ENCODE results near the gene TNN. TPM values are rescaled to one million over a fixed set of nuclear protein-coding genes. Genes with fewer than 3 reads are reported as not detected.

Gene TNN
- total and polyA plus RNA-seq, 7 donors = 0.01 TPM; not detected in 5

- no peaks in the 10 kb centered on the region for H3K9me3 ChIP-seq
- H3K27ac ChIP-seq = no peak overlapping the region
- ATAC-seq = no peak
- no peaks in the 10 kb centered on the region for H3K27me3 ChIP-seq (ENCODE audit: insufficient read depth in 3 of 3, low read length in 2 of 3)
- TF ChIP-seq CTCF (IDR thresholded peaks at IDR 0.05) = no peak
- no peaks in the 10 kb centered on the region for H3K4me1 ChIP-seq
- H3K4me3 ChIP-seq = no peak overlapping the region
- no peak for DNase-seq
- H3K36me3 ChIP-seq (ENCODE audit: insufficient read depth in 1 of 2, low read depth in 1 of 2) = no peaks in the 10 kb centered on the region
- intact Hi-C loops (cut with DNase I) = no loop called here
- WGBS, 3 donors = 65 to 70% (median 69%) methylated on average over 3 of the region's 3 CpGs
These were observed 11.0 kb downstream of the TNN start for GRCh38 chr1:175078629-175079028.

- TF ChIP-seq CTCF (IDR thresholded peaks at IDR 0.05) = no peak
- Histone ChIP-seq H3K4me3 (no peak overlapping the region), H3K27ac (no peak overlapping the region), H3K9me3 (no peaks in the 10 kb centered on the region), H3K27me3 (ENCODE audit: insufficient read depth in 3 of 3, low read length in 2 of 3) (peaks cover 0 to 1% (median 0%) of the 10 kb centered on the region in 3 donors), H3K4me1 (no peaks in the 10 kb centered on the region), H3K36me3 (ENCODE audit: insufficient read depth in 1 of 2, low read depth in 1 of 2) (no peaks in the 10 kb centered on the region)
- 92 to 96% (median 94%) methylated on average over 40 of the region's 40 CpGs for WGBS, 3 donors
- no peak for DNase-seq
- intact Hi-C loops (cut with DNase I) = no loop called here
- no peak for ATAC-seq
These were observed 11.7 kb downstream of the TNN start for GRCh38 chr1:175079338-175079737.

- no peak for ATAC-seq
- DNase-seq = no peak
- Histone ChIP-seq H3K36me3 (ENCODE audit: insufficient read depth in 1 of 2, low read depth in 1 of 2) (no peaks in the 10 kb centered on the region), H3K27ac (no peak overlapping the region), H3K9me3 (no peaks in the 10 kb centered on the region), H3K4me3 (no peak overlapping the region), H3K27me3 (ENCODE audit: insufficient read depth in 3 of 3, low read length in 2 of 3) (peaks cover 0 to 1% (median 0%) of the 10 kb centered on the region in 3 donors), H3K4me1 (no peaks in the 10 kb centered on the region)
- WGBS, 3 donors = 74 to 83% (median 81%) methylated on average over 6 of the region's 6 CpGs
- intact Hi-C loops (cut with DNase I) = no loop called here
- TF ChIP-seq CTCF (IDR thresholded peaks at IDR 0.05) = no peak
These were observed 12.4 kb downstream of the TNN start for GRCh38 chr1:175080030-175080429.

GRCh38 chr1:175081983-175082382, 14.3 kb downstream of the TNN start:
- no peak for TF ChIP-seq CTCF (IDR thresholded peaks at IDR 0.05)
- intact Hi-C loops (cut with DNase I) = no loop called here
- no peak for DNase-seq

GRCh38 chr1:175088525-175088951, 20.9 kb downstream of the TNN start:
- H3K4me1 ChIP-seq = no peaks in the 10 kb centered on the region
- no peak overlapping the region for H3K4me3 ChIP-seq
- intact Hi-C loops (cut with DNase I) = no loop called here
- WGBS, 3 donors = 41 to 72% (median 50%) methylated on average over 3 of the region's 3 CpGs
- no peaks in the 10 kb centered on the region for H3K9me3 ChIP-seq
- H3K36me3 ChIP-seq (ENCODE audit: insufficient read depth in 1 of 2, low read depth in 1 of 2) = no peaks in the 10 kb centered on the region
- no peak for TF ChIP-seq CTCF (IDR thresholded peaks at IDR 0.05)
- ATAC-seq (no peak), DNase-seq (no peak)
- H3K27me3 ChIP-seq (ENCODE audit: insufficient read depth in 3 of 3, low read length in 2 of 3) = peaks cover 0 to 1% (median 0%) of the 10 kb centered on the region in 3 donors
- no peak overlapping the region for H3K27ac ChIP-seq

More at GRCh38 chr1:175081983-175082382, 14.3 kb downstream of the TNN start:
- H3K27ac ChIP-seq = no peak overlapping the region
- 88 to 94% (median 91%) methylated on average over 2 of the region's 2 CpGs for WGBS, 3 donors
- H3K4me1 ChIP-seq = no peaks in the 10 kb centered on the region
- H3K36me3 ChIP-seq (ENCODE audit: insufficient read depth in 1 of 2, low read depth in 1 of 2) = no peaks in the 10 kb centered on the region
- no peak overlapping the region for H3K4me3 ChIP-seq
- no peaks in the 10 kb centered on the region for H3K9me3 ChIP-seq
- ATAC-seq = no peak
- peaks cover 0 to 1% (median 0%) of the 10 kb centered on the region in 3 donors for H3K27me3 ChIP-seq (ENCODE audit: insufficient read depth in 3 of 3, low read length in 2 of 3)

Measured in psoas muscle (tissue), 8 donors.